ENCODE results near the gene STRN3.
"Not testable (repeated sequence)": the region's sequence is repeated elsewhere in the genome, so short reads cannot be mapped to it uniquely, and the experiment has no call there.

The STRN3 gene

DNA sequence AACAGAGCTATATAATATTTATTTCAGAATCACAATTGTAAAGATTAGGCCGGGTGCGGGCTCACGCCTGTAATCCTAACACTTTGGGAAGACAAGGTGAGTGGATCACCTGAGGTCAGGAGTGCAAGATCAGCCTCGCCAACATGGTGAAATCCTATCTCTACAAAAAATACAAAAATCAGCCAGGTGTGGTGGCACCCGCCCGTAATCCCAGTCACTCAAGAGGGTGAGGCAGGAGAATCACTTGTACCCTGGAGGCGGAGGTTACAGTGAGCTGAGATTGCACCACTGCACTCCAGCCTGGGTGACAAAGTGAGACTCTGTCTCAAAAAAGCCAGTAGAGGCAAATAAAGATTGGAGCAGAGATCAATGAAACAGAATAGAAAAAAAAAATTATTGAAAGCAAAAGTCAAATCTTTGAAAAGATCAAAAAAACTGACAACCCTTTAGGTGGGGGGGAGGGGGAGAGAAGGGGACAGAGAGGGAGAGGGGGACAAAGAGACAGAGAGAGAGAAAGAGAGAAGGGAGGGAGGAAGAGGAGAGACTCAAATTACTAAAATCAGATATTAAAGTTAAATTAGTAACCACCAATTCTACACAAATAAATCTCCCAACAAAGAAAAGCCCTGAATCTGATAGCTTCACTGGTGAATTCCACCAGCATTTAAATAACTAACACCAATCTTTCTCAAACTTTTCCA lies 53.1 kb downstream of the STRN3 start:
- DNase-seq (ENCODE audit: low spot score) (no peak), FAIRE-seq (no peak)

DNA sequence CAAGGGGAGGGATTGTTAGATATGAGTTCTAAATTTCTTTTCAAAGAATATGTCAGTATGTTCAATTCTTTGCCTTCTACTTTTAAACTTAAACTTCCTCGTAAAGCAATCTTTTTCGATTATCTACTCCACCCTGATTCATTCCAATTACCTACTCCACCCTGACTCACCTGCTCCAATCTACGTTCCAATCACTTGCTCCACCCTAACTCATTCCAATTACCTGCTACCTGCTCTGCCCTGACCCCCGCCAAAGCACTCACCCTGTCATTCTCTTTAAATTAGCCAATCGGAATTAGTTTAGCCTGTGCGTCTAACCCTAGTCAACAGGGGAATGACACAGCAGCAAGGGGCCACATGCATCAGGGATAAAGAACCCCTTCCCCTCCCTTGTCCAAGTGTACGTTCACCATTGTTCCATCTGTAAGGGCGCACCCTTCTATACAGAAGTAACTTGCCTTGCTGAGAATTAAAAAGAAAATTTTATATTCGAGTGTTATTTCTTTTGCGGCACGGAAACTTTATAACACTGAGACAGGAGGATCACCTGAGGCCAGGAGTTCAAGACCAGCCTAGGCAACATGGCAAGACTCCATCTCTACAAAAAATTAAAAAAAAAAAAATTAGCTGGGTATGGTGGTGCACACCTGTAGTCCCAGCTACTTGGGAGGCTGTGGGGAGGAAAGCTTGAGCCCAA lies 54.0 kb downstream of the STRN3 start:
- FAIRE-seq; DNase-seq (ENCODE audit: low spot score): not testable (repeated sequence)

DNA sequence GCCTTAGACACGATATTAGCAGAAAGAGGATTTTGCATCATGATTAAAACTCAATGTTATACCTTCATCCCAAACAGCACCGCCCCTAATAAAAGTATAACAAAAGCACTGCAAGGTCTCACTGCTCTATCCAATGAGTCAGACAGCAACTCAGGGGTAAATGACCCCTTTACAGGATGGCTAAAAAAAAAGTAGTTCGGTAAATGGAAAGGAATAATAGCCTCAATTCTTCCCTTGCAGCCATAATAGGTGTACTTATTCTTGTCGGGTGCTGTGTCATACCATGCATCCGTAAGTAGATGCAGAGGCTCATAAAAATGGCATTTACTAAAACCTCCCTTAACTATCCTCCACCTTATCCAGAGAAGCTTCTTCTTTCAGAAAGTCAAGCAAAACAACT lies 54.6 kb downstream of the STRN3 start:
- FAIRE-seq (no peak), DNase-seq (ENCODE audit: low spot score) (no peak)

DNA sequence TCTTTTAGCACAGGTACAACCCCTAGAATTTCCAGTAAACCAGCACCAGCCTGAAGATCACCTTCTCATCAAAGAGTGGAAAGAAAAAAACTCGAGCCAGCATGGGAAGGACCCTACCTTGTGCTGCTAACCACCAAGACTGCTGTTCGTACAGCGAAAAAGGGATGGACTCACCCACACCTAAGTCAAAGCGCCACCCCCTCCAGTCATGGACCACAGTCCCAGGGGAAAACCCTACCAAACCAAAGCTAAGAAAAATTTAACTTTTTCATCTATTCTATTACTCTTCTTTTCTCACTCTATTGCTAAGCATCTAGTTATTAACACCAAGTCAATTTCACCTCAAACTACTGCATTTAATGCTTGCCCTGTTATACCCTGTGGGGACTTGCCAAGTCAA lies 56.4 kb downstream of the STRN3 start:
- not testable (repeated sequence) for DNase-seq (ENCODE audit: low spot score); FAIRE-seq

DNA sequence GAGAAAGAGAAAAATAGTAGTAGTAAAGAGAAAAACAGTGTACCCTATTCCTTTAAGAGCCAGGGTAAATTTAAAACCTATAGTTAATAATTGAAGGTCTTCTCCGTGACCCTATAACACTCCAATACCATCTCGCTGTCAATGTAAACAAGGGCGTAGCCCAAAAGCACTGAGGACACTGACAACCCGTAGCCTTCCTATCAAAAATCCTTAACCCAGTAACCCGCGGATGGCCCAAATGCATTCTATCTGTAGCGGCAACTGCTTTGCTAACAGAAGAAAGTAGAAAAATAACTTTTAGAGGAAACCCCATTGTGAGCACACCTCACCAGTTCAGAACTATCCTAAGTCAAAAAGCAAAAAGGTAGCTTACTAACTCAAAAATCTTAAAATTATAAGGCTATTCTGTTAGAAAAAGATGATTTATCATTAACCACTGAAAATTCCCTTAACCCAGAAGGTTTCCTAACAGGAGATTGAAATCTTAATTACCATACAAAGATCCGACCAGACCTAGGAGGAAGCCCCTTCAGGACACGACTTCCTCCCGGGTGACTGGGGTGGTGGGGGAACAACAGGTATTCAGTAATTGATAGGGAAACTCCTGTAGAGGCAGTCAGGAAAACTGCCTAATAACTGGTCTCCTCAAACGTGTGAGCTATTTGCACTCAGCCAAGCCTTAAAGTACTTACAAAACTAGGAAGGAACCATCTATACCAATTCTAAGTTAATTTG lies 58.6 kb downstream of the STRN3 start:
- DNase-seq (ENCODE audit: low spot score); FAIRE-seq: not testable (repeated sequence)

DNA sequence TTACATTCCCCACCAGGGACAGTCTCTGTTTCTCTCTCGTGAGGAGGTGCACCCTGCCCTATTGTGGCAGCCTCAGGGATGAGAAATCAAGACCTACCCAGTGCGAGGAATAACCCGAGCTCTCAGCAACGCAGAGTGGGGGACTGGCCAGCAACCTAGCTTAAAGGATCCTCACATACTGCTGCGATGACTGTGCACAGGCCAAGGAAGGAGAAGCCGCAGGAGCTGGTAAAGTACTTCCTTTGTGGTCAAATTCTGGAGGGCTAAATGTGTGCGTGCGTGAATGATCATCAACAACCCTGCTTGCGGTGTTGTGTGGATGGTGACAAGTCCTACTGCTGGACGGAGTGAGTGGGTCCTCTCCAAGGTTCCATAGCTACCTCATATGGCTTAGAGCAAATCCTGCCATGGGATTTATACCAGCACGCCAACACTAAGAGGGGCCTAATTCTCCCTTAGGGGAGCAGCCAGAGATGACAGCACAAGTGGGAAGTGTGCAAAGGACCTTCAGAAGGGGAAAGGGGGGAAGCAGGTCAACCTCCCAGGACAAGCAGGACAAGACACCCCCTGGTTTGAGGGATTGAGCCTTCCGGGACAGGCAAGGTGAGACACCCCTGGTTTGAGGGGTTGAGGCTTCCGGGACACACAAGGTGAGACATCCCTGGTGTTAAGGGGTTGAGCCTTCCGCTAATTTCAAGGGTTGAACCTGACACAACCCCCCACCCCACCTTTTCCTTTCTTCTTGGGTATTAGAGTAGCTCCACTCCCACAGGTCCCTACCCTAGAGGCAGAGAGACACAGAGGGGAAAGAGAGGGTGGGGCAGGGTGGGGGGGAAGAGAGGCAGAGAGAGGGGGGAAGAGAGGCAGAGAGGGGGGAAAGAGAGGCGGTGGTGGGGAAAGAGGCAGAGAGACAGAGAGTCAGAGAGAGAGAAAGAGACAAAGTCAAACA lies 59.5 kb downstream of the STRN3 start:
- FAIRE-seq (no peak), DNase-seq (ENCODE audit: low spot score) (no peak)

DNA sequence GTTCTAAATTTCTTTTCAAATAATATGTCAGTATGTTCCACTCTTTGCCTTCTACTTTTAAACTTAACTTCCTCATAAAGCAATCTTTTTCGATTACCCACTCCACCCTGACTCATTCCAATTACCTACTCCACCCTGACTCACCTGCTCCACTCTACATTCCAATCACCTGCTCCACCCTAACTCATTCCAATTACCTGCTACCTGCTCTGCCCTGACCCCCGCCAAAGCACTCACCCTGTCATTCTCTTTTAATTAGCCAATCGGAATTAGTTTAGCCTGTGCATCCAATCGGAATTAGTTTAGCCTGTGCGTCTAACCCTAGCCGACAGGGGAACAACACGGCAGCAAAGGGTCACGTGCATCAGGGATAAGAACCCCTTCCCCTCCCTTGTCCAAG lies 60.3 kb downstream of the STRN3 start:
- FAIRE-seq; DNase-seq (ENCODE audit: low spot score): not testable (repeated sequence)

DNA sequence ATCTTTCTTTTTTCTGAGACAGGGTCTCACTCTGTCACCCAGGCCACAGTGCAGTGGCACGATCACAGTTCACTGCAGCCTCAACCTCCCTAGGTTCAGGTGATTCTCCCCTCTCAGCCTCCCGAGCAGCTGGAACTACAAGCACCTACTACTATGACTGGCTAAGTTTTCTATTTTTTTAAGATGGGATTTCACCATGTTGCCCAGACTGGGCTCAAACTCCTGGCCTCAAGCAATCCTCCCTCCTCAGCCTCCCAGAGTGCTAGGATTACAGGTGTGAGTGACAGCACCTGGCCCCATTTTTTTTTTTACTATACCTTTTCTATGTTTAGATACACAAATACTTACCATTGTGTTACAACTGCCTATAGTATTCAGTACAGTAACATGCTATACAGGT lies 63.6 kb downstream of the STRN3 start:
- DNase-seq (ENCODE audit: low spot score); FAIRE-seq: not testable (repeated sequence)

DNA sequence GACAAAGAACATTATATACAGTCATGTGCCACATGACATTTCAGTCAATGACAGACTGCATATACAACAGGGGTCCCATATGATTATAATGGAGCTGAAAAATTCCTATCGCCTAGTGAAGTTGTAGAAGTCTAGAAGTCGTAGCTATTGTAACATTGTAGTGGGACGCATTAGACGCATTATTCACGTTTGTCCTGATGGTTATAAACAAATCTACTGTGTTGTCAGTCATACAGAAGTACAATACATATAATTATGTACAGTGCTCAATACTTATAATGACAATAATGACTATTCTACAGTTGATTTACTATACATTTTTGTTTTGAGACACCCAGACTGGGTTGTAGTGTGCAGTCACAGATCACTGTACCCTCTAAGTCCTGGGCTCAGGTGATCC lies 64.8 kb downstream of the STRN3 start:
- DNase-seq (ENCODE audit: low spot score), result no peak

DNA sequence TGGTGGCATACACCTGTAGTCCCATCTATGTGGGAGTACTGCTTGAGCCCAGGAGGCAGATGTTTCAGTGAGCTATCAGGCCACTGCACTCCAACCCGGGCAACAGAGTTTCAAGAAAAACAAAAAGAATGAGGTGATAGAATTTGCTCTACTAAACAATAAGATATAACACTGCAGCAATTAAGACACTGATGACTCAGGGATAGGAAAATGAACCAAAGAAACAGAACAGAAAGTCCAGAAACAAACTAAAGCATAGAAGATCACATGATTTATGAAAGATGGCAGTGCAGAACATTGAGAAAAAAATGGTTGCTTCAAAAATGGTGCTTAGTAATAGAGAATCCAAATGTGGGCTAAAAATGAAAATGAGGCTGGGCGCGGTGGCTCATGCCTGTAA lies 66.0 kb downstream of the STRN3 start:
- DNase-seq (ENCODE audit: low spot score), result no peak
- no peak for FAIRE-seq

More for the DNA sequence above, 64.8 kb downstream of the STRN3 start:
- no peak for FAIRE-seq

DNA sequence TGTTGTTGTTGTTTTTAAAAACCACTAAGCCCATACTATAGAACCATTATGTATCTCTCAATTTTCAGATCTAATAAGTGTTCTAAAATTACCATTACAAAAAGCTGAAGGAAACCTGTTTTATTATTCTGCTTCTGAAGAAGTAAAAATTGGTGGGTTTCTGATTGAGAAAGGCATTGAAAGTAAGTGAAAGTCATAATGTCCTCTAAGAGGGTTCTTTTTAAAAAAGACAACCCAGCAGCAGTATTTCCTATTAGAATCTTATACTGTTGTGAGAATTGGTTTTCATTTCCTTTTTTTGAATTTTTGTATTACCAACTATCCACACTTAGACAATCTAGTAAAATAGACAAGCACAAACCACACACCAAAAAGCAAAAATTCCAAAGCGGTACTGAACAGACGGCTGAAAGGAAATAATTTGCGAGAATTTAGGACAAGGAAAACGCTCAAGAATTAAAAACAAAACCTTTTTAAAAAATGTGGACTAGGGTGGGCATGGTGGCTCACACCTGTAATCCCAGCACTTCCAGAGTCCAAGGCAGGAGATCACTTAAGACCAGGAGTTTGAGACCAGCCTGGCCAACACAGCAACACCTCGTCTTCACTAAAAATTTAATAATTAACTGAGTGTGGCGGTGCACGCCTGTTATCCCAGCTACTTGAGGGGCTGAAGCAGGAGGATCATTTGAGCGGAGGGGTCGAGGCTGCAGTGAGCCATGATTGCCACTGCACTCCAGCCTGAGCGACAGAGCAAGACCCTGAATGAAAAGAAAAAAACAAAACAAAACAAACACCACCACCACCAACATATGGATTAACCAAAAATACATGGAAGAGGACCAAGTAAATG lies 67.4 kb downstream of the STRN3 start:
- FAIRE-seq (no peak), DNase-seq (ENCODE audit: low spot score) (no peak)

DNA sequence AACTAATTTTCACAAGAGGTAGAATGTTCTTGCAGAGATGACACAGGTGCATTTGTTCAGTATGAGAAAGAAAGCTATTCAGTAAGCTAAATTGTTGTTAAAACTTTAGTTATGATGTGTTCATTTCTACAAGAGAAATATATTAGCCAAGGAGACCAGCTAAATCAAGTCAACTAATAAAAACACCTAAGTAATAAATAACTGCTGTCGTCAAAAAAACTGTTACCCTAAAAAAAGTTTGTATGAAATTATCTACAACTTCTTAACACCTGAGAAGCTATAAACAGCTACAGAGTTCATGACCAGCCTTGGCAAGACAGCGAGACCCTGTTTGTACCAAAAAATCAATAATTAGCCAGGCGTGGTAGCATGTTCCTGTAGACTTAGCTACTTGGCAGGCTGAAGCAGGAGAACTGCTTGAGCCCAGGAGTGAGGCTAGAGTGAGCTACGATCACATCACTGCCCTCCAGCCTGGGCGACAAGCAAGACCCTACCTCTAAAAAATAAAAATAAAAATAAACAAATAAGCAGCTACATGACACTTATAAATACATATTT lies 68.3 kb downstream of the STRN3 start:
- DNase-seq (ENCODE audit: low spot score) (no peak), FAIRE-seq (no peak)

DNA sequence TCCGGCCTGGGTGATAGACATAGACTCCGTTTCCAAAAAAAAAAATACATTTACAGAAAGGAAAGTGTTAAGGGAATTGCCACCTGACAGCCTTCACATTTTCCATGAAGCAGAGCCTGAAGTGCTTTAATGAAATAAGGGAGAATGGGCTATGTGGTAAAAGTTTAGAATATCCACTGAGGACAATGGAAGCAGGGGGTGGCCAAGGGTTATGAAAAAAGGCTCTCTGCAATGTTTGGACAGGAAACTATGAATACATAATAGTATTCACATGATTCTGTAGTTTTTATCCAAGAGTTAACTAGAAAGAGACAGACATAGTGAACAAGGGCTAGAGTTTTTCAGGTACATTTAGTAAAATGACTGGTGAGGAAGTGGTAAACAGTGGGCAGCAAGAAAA lies 76.5 kb downstream of the STRN3 start:
- no peak for FAIRE-seq
- no peak for DNase-seq (ENCODE audit: low spot score)

DNA sequence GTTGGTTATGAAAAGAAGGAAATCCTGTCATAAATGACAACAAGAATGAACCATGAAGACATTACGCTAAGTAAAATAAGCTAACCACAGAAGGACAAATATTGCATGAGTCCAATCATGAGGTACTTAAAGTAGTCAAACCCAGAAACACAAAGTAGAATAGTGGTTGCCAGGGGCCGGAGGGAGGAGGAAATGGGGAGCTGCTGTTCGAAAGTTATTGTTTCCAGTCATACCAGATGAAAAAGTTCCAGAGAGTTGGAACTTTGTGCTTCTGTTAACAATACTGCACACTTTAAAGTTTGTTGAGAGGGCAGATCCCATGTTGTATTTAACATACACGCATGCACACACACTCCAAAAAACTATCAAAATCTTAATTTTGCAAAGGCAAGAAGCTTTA lies 82.5 kb downstream of the STRN3 start:
- DNase-seq (ENCODE audit: low spot score), result no peak
- FAIRE-seq, result no peak

DNA sequence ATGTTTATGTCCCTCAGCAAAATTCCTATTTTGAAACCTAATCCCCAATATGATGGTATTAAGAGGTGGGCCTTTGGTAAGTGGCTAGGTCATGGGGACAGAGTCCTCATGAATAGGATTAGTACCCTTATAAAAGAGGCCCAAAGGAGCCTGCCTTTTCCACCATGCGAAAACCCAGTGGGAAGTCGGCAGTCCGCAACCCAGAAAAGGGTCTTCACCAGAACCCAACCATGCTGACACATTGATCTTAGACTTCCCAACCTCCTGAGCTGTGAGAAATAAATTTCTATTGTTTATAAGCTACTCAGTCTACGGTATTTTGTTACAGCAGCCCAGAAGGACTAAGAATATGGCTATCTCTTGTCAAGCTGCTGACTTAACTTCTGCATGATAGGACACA lies 85.3 kb downstream of the STRN3 start:
- FAIRE-seq, result no peak
- DNase-seq (ENCODE audit: low spot score), result no peak

DNA sequence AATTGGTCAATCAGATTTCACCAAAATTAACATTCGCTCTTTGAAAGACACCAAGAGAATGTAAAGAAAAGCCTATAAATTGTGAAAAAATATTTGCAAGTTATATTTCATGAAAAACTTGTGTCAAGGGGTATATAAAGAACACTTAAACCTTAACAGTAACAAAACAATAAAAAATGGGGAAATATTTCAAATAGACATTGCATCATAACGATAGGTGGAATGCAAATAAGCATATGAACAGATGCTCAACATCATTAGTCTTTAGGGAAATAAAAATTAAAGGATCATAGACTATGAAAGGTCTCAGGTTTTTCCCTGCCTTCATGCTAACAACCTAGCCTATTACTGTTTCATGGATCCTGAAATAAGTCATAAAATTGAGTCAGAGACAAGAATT lies 87.6 kb downstream of the STRN3 start:
- no peak for FAIRE-seq
- DNase-seq (ENCODE audit: low spot score), result no peak

DNA sequence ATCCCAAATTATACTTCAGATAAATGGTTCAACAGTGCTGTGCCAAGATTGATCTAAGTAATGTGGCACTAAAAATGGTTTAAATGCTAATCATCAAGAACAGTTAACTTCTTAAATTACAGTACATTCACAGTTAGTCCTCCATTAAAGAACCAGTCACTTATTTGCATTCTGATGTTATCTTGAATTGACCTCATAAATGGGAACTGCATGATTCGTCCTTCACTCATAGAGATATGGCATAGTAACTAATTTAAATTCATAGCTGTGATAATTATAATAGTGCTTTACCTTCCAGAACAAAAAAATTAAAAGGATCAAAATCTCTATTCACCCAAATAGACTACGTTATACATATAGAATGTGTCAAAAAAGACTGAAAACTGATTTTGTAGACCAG lies 90.7 kb downstream of the STRN3 start:
- no peak for FAIRE-seq
- DNase-seq (ENCODE audit: low spot score), result no peak

DNA sequence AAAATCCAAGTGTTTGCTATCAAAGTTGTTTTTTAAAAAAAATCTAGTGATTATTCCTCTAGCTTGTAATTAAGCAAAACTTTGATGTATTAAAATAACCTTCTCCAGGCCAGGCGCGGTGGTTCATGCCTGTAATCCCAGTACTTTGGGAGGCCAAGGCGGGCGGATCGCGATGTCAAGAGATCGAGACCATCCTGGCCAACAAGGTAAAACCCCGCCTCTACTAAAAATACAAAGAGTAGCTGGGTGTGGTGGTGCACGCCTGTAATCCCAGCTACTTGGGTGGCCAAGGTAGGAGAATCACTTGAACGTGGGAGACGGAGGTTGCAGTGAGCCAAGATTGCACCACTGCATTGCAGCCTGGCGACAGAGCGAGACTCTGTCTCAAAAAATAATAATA lies 92.2 kb downstream of the STRN3 start:
- DNase-seq (ENCODE audit: low spot score); FAIRE-seq: not testable (repeated sequence)

DNA sequence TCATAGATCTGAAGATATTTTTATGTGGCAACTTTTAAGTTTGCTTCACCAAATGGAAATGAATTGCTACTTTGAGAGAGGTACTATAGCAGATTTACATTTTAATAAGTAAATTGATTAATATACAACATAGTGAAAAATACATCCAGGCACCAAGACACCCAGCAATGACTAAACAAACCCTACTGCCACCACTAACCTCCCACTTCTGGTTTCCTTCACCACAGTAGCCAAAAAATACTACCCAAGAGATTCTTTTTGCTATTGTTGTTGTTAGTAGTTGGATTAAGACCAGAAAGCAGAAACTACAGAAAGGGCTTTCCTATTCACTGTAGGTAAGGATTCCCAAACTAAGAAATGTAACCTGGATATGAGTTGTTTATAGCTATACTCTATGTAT lies 97.7 kb downstream of the STRN3 start:
- DNase-seq (ENCODE audit: low spot score) (no peak), FAIRE-seq (no peak)

DNA sequence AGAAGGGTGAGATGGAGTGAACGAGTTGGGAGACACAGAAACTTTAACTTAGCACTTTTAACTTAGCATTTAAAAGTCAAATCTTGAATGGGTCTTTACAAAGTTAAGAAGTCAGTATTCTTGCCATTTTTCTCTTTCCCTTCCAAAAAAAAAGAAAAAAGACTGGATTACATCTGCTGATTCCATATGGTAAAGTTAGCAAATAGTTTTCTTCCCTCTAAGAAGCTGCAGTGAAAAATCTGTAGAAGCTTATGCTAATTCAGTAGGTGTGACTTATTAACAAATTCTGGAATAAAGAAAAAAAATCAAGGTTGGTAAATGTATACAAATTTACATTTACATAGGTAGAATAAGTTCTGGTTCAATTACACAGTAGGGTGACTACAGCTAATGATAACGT lies 100.9 kb downstream of the STRN3 start:
- no peak for DNase-seq (ENCODE audit: low spot score)
- FAIRE-seq, result no peak

All from RCC 7860 (cell line).